ENCODE results near the gene PAIP2.

PAIP2 gene, protein sequence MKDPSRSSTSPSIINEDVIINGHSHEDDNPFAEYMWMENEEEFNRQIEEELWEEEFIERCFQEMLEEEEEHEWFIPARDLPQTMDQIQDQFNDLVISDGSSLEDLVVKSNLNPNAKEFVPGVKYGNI

DNA sequence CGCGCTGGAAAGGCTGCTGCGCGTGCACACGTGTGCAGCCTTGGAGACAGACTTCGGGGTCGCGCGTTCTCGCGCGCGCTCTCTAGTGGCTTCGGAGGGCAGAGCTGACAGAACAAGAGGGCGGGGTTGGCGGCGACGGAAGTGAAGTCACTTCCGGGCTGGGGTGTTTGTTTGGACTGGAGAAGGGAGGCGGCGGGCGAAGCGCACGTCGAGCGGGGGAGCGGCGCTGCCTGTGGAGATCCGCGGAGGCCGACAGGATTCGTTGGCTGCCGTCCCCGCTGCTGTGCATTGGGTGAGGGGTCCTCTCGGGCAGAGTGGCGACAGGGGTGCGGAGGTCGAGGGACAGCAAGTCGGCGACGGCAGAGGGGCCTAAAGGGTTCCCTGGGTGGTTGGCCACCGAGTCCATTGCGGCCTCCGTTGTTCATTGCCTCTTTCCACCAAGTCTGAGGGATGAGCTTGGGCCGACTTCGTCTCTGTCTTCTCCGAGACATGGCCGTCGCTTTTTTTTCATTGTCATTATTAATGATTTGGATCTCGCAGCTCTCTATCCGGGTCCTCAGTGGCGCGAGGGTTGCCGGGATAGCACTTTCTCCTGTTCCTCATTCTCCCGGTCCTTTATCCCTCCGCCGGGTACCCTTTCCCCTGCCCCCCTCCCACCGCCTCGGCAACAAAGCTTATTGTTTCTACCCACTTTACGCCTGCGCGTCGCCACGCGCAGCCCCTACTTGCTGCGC is at the start of gene PAIP2:
PAIP2 (plus strand) TSS at position 166 of the 734 bp plus-strand sequence. CDS start 21,931 bp downstream, outside the sequence.
- peak; percentile 81 for TF ChIP-seq GATA2 (IDR thresholded peaks at IDR 0.05; ENCODE audit: low read depth, low read length)
- no peak for TF ChIP-seq GATA3 (IDR thresholded peaks at IDR 0.05; ENCODE audit: low read depth, low read length)

DNA sequence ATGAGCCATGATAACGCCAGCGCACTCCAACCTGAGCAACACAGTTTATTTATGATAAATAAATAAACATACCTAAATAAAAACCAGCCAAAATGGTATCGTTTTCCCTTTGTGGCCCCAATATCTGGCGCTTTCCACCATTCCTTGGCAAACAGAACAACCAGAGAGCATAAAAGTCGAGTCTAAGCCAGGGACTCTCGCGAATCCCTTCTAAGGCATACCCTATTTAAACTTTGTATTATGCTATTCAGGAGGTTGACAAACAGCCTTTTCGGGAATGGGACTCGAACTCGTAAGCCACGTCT is 48.5 kb upstream of the PAIP2 start:
- TF ChIP-seq GATA3 (IDR thresholded peaks at IDR 0.05; ENCODE audit: low read depth, low read length) = no peak
- no peak for TF ChIP-seq GATA2 (IDR thresholded peaks at IDR 0.05; ENCODE audit: low read depth, low read length)

DNA sequence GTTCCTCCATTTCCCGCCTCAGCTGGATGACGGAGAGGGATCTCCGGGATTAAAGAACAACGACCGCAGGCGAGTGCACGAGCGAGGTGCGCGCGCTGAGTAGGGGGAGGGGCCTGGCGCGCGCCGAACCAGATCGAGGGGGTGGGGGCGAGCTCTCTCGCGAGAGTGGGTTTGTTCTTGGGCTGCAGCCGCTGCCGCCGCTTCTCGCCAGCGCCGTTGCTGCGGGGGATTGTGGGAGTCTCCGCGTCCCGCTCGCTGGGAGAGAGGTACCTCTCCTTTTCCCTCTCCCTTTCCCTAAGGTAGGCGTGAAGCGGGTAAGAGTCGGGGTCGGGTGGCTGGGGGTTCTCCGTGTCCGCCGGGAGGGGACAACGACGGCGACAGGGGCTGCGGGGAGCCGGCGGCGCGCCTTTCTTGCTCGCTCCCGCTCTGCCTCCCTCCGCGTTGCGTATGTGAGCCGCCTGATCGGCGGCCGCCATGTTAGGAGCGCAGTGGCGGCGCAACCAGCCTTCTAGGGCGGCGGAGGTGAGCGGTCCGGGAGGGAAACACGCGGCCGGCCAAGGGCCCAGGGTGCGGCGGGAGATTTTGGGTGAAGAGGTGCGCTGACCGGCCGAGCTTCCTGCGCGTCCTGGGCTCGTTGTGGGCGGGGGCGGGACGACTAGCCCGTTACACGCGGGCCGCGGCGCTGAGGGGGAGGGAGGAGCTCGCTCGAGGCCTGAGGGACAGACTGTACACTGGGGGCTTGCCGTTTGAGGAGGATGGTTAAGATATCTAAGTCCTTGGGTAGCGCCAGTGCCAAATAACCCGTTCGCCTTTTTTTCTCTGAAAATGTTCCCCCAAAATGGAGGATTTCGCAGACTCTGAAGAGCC is 47.9 kb upstream of the PAIP2 start, which contains the start of gene MATR3:
MATR3 (plus strand) TSS at position 234 of the 867 bp plus-strand sequence. CDS start 13,676 bp downstream, outside the sequence.
- TF ChIP-seq GATA3 (IDR thresholded peaks at IDR 0.05; ENCODE audit: low read depth, low read length) (no peak), GATA2 (IDR thresholded peaks at IDR 0.05; ENCODE audit: low read depth, low read length) (no peak)

DNA sequence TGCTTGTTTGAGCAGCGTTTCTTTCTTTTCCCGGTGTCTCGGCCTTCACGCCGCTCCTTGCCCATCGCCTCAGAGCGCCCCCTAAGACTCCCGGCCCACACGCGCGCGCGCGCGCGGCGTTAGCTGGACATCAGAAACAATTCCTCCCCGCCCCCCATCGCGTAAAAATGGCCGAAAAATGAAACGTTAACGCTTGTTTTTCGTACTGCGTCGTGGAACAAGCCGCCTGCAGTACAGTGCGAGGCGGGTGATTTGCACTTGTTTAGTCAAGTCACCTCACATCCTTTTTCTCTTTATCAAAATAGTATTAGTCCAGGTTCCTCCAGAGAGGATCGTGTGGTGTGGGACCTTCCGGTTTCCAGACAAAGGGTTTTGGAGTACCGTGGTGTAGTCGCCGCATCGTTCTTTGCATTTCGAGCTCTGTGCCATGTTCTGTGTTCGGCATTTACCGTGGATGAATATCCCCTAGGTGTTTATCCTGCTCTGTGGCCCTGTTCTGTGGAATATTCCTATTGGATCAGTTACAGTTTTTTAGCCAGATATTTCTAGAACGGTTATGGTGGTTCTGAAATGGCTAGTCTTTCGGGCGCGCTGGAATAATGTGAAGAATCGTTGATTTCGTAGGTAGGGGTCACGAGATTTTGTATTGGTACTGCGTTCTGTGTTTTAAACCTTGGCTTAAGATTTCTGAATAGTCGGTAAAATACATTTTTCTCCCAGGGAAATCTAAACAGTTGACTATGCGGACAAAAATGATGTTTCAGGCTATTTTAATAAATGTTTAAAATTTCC is 47.1 kb upstream of the PAIP2 start:
- no peak for TF ChIP-seq GATA2 (IDR thresholded peaks at IDR 0.05; ENCODE audit: low read depth, low read length)
- TF ChIP-seq GATA3 (IDR thresholded peaks at IDR 0.05; ENCODE audit: low read depth, low read length) = no peak

DNA sequence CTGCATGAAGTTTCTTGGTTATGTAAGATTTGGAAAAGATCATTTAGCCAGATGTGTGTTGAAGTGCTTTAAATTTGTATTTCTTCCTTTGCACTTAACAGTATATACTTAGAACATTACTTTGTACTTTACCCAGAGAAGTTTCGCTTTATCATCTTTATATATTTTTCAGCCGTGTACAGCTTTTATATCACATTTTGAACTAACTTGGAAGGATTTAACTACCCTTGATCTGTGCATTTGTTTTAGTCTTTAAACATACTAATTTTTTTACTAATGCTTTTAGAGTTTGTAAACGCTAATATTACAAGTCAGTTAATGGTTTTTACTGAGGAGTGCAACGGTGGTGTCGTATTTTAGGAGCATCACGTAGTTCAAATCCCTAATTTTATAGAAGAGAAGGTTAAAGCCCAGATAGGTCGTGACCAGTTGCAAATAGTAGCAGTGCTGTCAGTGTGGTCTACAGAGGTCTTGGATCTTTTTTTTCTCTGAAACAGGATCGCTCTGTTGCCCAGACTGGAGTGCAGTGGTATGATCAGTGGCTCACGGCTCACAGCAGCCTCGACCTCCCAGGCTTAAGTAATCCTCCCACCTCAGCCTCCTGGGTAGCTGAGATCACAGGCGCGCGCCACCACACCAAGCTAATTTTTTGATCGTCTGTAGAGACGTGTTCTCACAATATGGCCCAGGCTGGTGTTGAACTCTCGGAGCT is 46.2 kb upstream of the PAIP2 start:
- no peak for TF ChIP-seq GATA2 (IDR thresholded peaks at IDR 0.05; ENCODE audit: low read depth, low read length)
- no peak for TF ChIP-seq GATA3 (IDR thresholded peaks at IDR 0.05; ENCODE audit: low read depth, low read length)

DNA sequence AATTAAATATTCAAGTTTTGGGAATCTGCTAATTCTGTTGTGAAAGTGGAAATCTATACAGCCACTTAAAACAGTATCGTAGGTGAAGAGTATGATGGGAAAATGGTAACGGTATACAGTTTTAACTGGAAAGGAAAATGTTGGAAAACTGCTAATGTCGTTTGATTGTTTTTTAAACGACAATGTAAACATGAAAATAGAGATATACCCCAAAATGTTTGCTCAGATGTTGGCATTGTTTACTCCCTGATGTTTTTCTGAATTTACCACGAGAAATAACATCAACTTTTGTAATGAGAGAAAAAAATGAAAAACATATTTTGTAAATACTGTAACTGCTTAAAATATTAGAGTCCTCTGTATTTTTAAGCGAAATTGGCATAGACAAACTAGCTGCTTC is 45.5 kb upstream of the PAIP2 start:
- TF ChIP-seq GATA3 (IDR thresholded peaks at IDR 0.05; ENCODE audit: low read depth, low read length) (no peak), GATA2 (IDR thresholded peaks at IDR 0.05; ENCODE audit: low read depth, low read length) (no peak)

DNA sequence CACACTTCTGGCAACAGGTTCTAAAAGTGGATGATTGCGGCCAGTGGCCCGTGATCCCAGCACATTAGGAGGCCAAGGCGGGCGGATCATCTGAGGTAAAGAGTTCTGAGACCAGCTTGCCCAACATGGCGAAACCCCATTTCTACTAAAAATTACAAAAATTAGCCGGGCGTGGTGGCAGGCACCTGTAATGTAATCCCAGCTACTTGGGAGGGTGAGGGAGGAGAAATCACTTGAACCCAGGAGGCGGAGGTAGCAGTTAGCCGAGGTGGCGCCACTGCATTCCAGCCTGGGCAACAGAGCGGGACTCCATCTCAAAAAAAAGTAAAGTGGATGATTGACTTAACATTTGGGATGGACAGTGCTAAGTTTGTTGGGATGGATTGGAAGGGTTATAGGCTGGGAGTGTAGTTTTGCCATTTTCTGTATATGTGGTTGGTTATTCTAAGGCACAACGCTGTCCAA is 44.8 kb upstream of the PAIP2 start:
- no peak for TF ChIP-seq GATA2 (IDR thresholded peaks at IDR 0.05; ENCODE audit: low read depth, low read length)

DNA sequence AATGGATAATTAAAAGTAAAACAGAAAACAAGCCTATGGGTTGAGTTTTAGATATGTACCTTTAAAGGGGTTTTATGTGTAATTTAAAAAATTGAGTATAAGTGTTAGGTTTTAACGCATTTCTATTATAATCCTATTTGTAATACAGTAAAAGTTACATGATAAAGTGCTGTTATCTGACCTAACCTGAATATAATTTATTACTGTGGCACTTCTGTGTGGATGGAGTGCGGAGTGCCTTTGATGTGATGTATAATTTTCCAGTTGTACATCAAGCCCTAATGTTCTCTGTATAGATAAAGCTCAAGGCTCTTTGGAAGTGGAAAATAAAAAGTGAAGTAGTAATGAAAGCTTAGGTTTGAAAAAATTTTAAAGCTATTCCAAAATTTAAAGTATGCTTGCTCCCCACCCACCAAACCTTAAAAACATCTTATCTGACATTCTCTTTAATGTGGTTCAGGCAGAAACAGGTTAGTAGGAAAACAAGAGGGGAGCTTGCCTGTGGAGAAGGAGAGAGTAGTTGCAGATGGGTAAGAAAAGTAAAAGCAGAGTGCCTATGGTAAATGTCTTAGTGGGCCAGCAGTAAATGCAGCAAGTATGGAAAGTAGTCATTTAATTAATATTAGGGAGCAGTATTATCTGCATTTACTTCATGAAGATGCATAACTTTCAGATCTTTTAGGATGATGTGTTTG is 44.1 kb upstream of the PAIP2 start:
- TF ChIP-seq GATA2 (IDR thresholded peaks at IDR 0.05; ENCODE audit: low read depth, low read length) (no peak), GATA3 (IDR thresholded peaks at IDR 0.05; ENCODE audit: low read depth, low read length) (no peak)

DNA sequence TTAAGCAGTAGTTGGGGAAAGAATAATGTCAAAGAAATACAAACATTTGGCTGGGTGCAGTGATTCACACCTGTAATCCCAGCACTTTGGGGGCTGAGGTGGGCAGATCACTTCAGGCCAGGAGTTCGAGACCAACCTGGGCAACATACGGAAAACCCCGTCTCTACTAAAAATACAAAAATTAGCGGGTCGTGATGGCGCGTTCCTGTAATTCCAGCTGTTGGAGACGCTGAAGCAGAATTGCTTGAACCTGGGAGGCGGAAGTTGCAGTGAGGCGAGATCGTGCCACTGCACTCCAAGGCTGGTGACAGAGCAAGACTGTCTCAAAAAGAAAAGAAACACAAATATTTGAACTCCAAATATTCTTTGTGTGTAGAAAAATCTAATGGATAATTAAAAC is 43.4 kb upstream of the PAIP2 start:
- TF ChIP-seq GATA2 (IDR thresholded peaks at IDR 0.05; ENCODE audit: low read depth, low read length) = no peak
- no peak for TF ChIP-seq GATA3 (IDR thresholded peaks at IDR 0.05; ENCODE audit: low read depth, low read length)

DNA sequence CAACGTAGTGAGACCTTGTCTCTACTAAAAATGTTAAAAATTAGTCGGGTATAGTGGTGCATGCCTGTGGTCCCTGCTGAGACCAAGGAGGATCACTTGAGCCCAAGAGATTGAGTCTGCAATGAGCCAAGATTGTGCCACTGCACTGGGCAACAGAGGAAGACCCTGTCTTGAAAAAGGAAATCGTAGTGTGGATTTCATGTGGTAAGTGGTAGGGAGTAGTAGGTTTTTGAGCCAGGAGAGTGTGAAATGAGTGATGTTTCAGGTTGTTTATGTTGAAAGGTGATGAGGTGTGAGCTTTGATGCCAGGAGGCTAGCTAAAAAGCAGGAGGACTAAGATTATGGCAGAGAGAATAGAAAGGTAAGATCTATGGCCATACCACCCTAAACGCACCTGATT is 42.2 kb upstream of the PAIP2 start:
- TF ChIP-seq GATA2 (IDR thresholded peaks at IDR 0.05; ENCODE audit: low read depth, low read length) = no peak
- TF ChIP-seq GATA3 (IDR thresholded peaks at IDR 0.05; ENCODE audit: low read depth, low read length) = no peak

DNA sequence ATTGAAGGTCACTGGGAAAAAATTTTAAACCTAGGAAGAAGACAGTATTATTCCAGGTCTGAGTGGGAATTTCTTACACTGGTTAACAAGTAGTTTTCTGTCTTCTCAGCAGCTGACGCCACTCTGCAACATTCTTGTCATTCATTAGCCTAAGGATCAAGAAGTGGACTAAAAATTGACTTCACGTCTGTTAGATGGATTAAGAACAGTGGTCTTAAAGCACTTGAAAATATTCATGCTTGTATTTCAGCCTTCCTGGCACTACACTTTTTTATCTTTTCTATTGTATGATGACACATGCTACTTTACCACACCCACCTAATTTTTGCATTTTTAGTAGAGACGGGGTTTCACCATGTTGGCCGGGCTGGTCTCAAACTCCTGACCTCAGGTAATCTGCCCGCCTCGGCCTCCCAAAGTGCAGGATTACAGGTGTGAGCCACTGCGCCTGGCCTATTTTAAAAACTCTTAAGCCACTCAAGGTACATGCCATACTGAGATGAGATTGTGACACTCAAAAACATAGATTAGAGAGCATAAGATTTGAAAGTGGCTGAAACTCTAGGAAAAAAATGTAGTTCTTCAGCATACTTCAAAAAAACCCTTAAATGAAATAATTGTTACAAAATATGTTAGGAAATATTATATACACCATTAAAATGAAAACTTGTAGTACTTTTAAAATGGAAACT is 39.7 kb upstream of the PAIP2 start:
- TF ChIP-seq GATA2 (IDR thresholded peaks at IDR 0.05; ENCODE audit: low read depth, low read length) (no peak), GATA3 (IDR thresholded peaks at IDR 0.05; ENCODE audit: low read depth, low read length) (no peak)
